Neural progenitor cell (in vitro differentiated cells): ENCODE measurements around the gene MFN1.

Experiments used
- EZH2 ChIP-seq: fragments of 200-600 bp; sonication (generic); IDR thresholded peaks from 2 replicates; pipeline ENCODE4 v1.6.1; 2017; ENCODE audit warnings: antibody characterized with exemption, mild to moderate bottlenecking, moderate library complexity
- EZH2phosphoT487 ChIP-seq: fragments of 200-600 bp; sonication (generic); IDR thresholded peaks from 2 replicates; pipeline ENCODE4 v1.6.1; 2017; ENCODE audit warnings: antibody characterized with exemption
- TF ChIP-seq, protein P1 (sequence below): fragments of 200-600 bp; sonication (generic); IDR thresholded peaks from 2 replicates; pipeline ENCODE4 v1.5.1; 2017; ENCODE audit warnings: antibody characterized with exemption, mild to moderate bottlenecking

DNA sequence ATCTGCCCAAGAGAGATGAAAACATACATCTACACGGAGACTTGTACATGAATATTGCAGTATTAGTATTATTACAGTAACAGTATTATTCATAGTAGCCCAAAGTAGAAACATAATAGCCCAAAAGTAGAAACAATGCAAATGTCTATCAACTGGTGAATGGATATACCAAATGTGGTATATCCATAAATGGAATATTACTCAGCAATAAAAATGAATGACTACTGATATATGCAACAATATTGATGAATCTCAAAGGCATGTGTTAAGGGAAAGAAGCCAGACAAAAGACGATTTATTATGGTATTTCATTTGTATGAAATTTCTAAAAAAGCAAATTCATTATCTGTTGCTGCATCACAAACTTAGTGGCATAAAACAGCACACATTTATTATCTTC is 48.2 kb upstream of the MFN1 start:
- TF ChIP-seq, protein P1, sequence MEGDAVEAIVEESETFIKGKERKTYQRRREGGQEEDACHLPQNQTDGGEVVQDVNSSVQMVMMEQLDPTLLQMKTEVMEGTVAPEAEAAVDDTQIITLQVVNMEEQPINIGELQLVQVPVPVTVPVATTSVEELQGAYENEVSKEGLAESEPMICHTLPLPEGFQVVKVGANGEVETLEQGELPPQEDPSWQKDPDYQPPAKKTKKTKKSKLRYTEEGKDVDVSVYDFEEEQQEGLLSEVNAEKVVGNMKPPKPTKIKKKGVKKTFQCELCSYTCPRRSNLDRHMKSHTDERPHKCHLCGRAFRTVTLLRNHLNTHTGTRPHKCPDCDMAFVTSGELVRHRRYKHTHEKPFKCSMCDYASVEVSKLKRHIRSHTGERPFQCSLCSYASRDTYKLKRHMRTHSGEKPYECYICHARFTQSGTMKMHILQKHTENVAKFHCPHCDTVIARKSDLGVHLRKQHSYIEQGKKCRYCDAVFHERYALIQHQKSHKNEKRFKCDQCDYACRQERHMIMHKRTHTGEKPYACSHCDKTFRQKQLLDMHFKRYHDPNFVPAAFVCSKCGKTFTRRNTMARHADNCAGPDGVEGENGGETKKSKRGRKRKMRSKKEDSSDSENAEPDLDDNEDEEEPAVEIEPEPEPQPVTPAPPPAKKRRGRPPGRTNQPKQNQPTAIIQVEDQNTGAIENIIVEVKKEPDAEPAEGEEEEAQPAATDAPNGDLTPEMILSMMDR: no peak
- no peak for TF ChIP-seq EZH2phosphoT487
- no peak for TF ChIP-seq EZH2
